ENCODE results near the gene NKX2-1.

NKX2-1 gene

GRCh38 chr14:36514278-36515104, 5.5 kb downstream of the NKX2-1 start:
- H3K4me3 ChIP-seq (ENCODE audit: low read depth, low read length): no peak overlapping the region
- H3K9me3 ChIP-seq (ENCODE audit: control insufficient read depth, insufficient read depth, low read depth, low read length): no peaks in the 10 kb centered on the region
- no peak overlapping the region for H3K27ac ChIP-seq (ENCODE audit: extremely low read depth, low read depth, low read length)
- TF ChIP-seq ZNF664 (tag by site-specific recombination; IDR thresholded peaks at IDR 0.05) (no peak), ZNF350 (tag by site-specific recombination; IDR thresholded peaks at IDR 0.05) (no peak), ZSCAN30 (tag by site-specific recombination; IDR thresholded peaks at IDR 0.05) (no peak), ZNF558 (tag by site-specific recombination; IDR thresholded peaks at IDR 0.05) (no peak), ZNF398 (tag by site-specific recombination; IDR thresholded peaks at IDR 0.05) (no peak), ZNF596 (tag by site-specific recombination; IDR thresholded peaks at IDR 0.05) (no peak), HIC1 (tag by site-specific recombination; IDR thresholded peaks at IDR 0.05) (no peak), ZNF639 (tag by site-specific recombination; IDR thresholded peaks at IDR 0.05) (no peak), GLIS2 (tag by site-specific recombination; IDR thresholded peaks at IDR 0.05) (no peak), SCRT1 (tag by site-specific recombination; IDR thresholded peaks at IDR 0.05; ENCODE audit: borderline replicate concordance) (no peak), ZSCAN4 (tag by site-specific recombination; IDR thresholded peaks at IDR 0.05) (no peak), MYNN (tag by site-specific recombination; IDR thresholded peaks at IDR 0.05; ENCODE audit: borderline replicate concordance) (no peak), KLF8 (tag by site-specific recombination; IDR thresholded peaks at IDR 0.05) (no peak), ZNF214 (tag by site-specific recombination; IDR thresholded peaks at IDR 0.05; ENCODE audit: borderline replicate concordance) (no peak), ZNF600 (tag by site-specific recombination; IDR thresholded peaks at IDR 0.05) (no peak), SETDB1 (IDR thresholded peaks at IDR 0.05; ENCODE audit: insufficient read length, low read length) (no peak), ZNF561 (tag by site-specific recombination; IDR thresholded peaks at IDR 0.05; ENCODE audit: borderline replicate concordance) (no peak), ZFP3 (tag by site-specific recombination; IDR thresholded peaks at IDR 0.05; ENCODE audit: low read depth) (no peak)
- H3K4me1 ChIP-seq (ENCODE audit: control insufficient read depth, insufficient read depth, low read length): no peaks in the 10 kb centered on the region
- ChIA-PET CTCF (no interaction called here), POLR2A (no interaction called here)
- H3K36me3 ChIP-seq (ENCODE audit: control insufficient read depth in 2 of 2, insufficient read depth in 1 of 2, low read length in 2 of 2): peaks cover 0 to 3% of the 10 kb centered on the region in 2 experiments; a peak in 1 of 3 replicates
